K562 (cell line): ENCODE data around the gene NDST1. TPM values are rescaled to one million over a fixed set of nuclear protein-coding genes. Genes with fewer than 3 reads are reported as not detected.
A peak's percentile ranks its signal among the peaks of the same experiment; 100 is the strongest.

Experiments used
- BACH1 ChIP-seq: fragments of 200-800 bp; sonication (Bioruptor generic); IDR thresholded peaks from 2 replicates; pipeline ENCODE4 v1.6.1; 2016; ENCODE audit warnings: missing genetic modification characterization, missing compliant biosample characterization
- CCNT2 ChIP-seq: IDR thresholded peaks from 2 replicates; pipeline ENCODE4 v1.6.1; 2011; ENCODE audit warnings: borderline replicate concordance, low read depth, mild to moderate bottlenecking, moderate library complexity, mixed read lengths, low read length; ENCODE audit not compliant: insufficient read length; ENCODE audit errors: extremely low read depth
- CREM ChIP-seq: IDR thresholded peaks from 2 replicates; pipeline ENCODE4 v1.6.1; 2014; ENCODE audit warnings: antibody characterized with exemption, low read depth
- E2F8 ChIP-seq: fragments of 450-650 bp; IDR thresholded peaks from 2 replicates; pipeline ENCODE4 v1.7.1; 2018; ENCODE audit warnings: mild to moderate bottlenecking, low read depth; ENCODE audit not compliant: partially characterized antibody
- EP300 ChIP-seq: IDR thresholded peaks from 2 replicates; pipeline ENCODE4 v1.6.1; 2012; ENCODE audit warnings: low read length, improper control_type of control experiment
- FOXK2 ChIP-seq, 2 experiments: fragments of 450-650 bp; IDR thresholded peaks in 1 of 2; conservative IDR thresholded peaks in 1 of 2; 2 replicates each; pipeline ENCODE4 v1.6.1; 2016; ENCODE audit warnings: low read depth in 2 of 2, mild to moderate bottlenecking in 1 of 2
- GABPB1 ChIP-seq: sonication (generic); formaldehyde crosslinking; IDR thresholded peaks from 2 replicates; pipeline ENCODE4 v1.8.0; 2022; ENCODE audit warnings: mild to moderate bottlenecking, missing genetic modification reagents
- HDGF ChIP-seq: fragments of 450-650 bp; IDR thresholded peaks from 2 replicates; pipeline ENCODE4 v1.6.1; 2016
- HEY1 ChIP-seq: fragments of 250-450 bp; sonication (Bioruptor Pico); IDR thresholded peaks from 2 replicates; pipeline ENCODE4 v1.5.0; 2020; ENCODE audit warnings: mild to moderate bottlenecking, moderate library complexity, borderline replicate concordance
- KLF13 ChIP-seq: fragments of 450-650 bp; IDR thresholded peaks from 2 replicates; pipeline ENCODE4 v1.6.1; 2016; ENCODE audit warnings: missing genetic modification characterization, low read depth, mild to moderate bottlenecking, missing compliant biosample characterization, moderate library complexity, borderline replicate concordance
- L3MBTL2 ChIP-seq: fragments of 450-650 bp; IDR thresholded peaks from 2 replicates; pipeline ENCODE4 v1.6.1; 2016; ENCODE audit warnings: mild to moderate bottlenecking, moderate library complexity
- MAZ ChIP-seq, 2 experiments: fragments of 450-650 bp in 1 of 2; sonication (generic) in 1 of 2; formaldehyde crosslinking; IDR thresholded peaks in 1 of 2; conservative IDR thresholded peaks in 1 of 2; 2 replicates each; pipeline versions ENCODE4 v1.4.0 to v1.5.0; 2020; ENCODE audit warnings: mild to moderate bottlenecking in 1 of 2, missing genetic modification reagents in 1 of 2
- STAG1 ChIP-seq: sonication (generic); formaldehyde crosslinking; IDR thresholded peaks from 2 replicates; pipeline ENCODE4 v1.5.0; 2020; ENCODE audit warnings: missing genetic modification reagents, borderline replicate concordance
- TCF3 ChIP-seq: sonication (generic); formaldehyde crosslinking; IDR thresholded peaks from 2 replicates; pipeline ENCODE4 v1.4.0; 2020; ENCODE audit warnings: mild to moderate bottlenecking, missing genetic modification reagents
- ZBED1 ChIP-seq: IDR thresholded peaks from 2 replicates; pipeline ENCODE4 v1.6.1; 2014
- ZBTB2 ChIP-seq: fragments of 450-650 bp; IDR thresholded peaks from 2 replicates; pipeline ENCODE4 v1.6.1; 2016; ENCODE audit warnings: antibody characterized with exemption
- ZNF174 ChIP-seq: fragments of 250-450 bp; sonication (Bioruptor Pico); IDR thresholded peaks from 2 replicates; pipeline ENCODE4 v1.4.0; 2020; ENCODE audit warnings: mild to moderate bottlenecking
- ZNF77 ChIP-seq: fragments of 250-450 bp; sonication (Bioruptor Pico); IDR thresholded peaks from 2 replicates; pipeline ENCODE4 v1.5.0; 2020
- ZSCAN29 ChIP-seq: fragments of 450-650 bp; IDR thresholded peaks from 2 replicates; pipeline ENCODE4 v1.6.1; 2017
- polyA plus RNA-seq, 8 experiments: library from polyadenylated mRNA; depleted of rRNA in 4 of 8; stranded (reverse) in 5 of 8; unstranded in 3 of 8; fragments of >200 nt; fragmentation: Nextera tagmentation in 2 of 8; fragmentation: Illumina TruSeq in 1 of 8; extraction: Ambion mirVana in 2 of 8; extraction: Trizol in 1 of 8; gene quantifications; 2 replicates each; pipeline versions ENCODE4 v1.2.1 to v1.2.3, GENCODE V29; 2011 to 2014; ENCODE audit warnings: inconsistent platforms in 1 of 8, missing spikeins in 1 of 8
- total RNA-seq, 7 experiments: library from RNA; depleted of rRNA in 6 of 7; stranded (reverse); fragments of >200 nt in 6 of 7; fragmentation: Illumina TruSeq in 2 of 7; extraction: Trizol in 2 of 7; gene quantifications; 2 replicates each; pipeline versions ENCODE4 v1.2.1 to v1.2.3, GENCODE V29; 2011 to 2021; ENCODE audit warnings: low replicate concordance in 1 of 7
- TF ChIP-seq, protein P1 (sequence below): fragments of 150-350 bp; IDR thresholded peaks from 2 replicates; pipeline ENCODE4 v1.6.1; 2014; ENCODE audit warnings: low read depth, mild to moderate bottlenecking, low read length, borderline replicate concordance
- TF ChIP-seq, protein P2 (sequence below): sonication (generic); formaldehyde crosslinking; IDR thresholded peaks from 2 replicates; pipeline ENCODE4 v1.8.0; 2022; ENCODE audit warnings: missing genetic modification reagents, mild to moderate bottlenecking, moderate library complexity, borderline replicate concordance

NDST1 gene
- total and polyA plus RNA-seq, 9 of the 15 experiments (the other 6 are each of a cell fraction or from before 2014, with no cell fraction given), result 0.38 to 47.9 (median 9.9) TPM

- TF ChIP-seq ZBTB2, result peak; percentile 50; the same call in 1 of the 2 replicates
- TF ChIP-seq E2F8, result no peak
- no peak for TF ChIP-seq ZBED1
- peak; percentile 85 for TF ChIP-seq EP300
- TF ChIP-seq KLF13 (tag), result no peak
- TF ChIP-seq, protein P1, sequence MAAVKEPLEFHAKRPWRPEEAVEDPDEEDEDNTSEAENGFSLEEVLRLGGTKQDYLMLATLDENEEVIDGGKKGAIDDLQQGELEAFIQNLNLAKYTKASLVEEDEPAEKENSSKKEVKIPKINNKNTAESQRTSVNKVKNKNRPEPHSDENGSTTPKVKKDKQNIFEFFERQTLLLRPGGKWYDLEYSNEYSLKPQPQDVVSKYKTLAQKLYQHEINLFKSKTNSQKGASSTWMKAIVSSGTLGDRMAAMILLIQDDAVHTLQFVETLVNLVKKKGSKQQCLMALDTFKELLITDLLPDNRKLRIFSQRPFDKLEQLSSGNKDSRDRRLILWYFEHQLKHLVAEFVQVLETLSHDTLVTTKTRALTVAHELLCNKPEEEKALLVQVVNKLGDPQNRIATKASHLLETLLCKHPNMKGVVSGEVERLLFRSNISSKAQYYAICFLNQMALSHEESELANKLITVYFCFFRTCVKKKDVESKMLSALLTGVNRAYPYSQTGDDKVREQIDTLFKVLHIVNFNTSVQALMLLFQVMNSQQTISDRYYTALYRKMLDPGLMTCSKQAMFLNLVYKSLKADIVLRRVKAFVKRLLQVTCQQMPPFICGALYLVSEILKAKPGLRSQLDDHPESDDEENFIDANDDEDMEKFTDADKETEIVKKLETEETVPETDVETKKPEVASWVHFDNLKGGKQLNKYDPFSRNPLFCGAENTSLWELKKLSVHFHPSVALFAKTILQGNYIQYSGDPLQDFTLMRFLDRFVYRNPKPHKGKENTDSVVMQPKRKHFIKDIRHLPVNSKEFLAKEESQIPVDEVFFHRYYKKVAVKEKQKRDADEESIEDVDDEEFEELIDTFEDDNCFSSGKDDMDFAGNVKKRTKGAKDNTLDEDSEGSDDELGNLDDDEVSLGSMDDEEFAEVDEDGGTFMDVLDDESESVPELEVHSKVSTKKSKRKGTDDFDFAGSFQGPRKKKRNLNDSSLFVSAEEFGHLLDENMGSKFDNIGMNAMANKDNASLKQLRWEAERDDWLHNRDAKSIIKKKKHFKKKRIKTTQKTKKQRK, result no peak
- no peak for TF ChIP-seq HEY1
- peak; percentile 49; the same call in 1 of the 2 replicates for TF ChIP-seq HDGF
- peak; percentile 26 for TF ChIP-seq CCNT2
- TF ChIP-seq, protein P2, sequence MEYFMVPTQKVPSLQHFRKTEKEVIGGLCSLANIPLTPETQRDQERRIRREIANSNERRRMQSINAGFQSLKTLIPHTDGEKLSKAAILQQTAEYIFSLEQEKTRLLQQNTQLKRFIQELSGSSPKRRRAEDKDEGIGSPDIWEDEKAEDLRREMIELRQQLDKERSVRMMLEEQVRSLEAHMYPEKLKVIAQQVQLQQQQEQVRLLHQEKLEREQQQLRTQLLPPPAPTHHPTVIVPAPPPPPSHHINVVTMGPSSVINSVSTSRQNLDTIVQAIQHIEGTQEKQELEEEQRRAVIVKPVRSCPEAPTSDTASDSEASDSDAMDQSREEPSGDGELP (CRISPR knock-in tag), result peak; percentile 98
- peak; percentile 88 for TF ChIP-seq L3MBTL2
- TF ChIP-seq CREM, result peak; percentile 87
- no peak for TF ChIP-seq STAG1 (CRISPR knock-in tag)
- TF ChIP-seq ZNF174 (CRISPR knock-in tag), result no peak
- peak; percentile 54; a peak in 1 of 4 replicates for TF ChIP-seq MAZ (CRISPR knock-in tag; conservative IDR thresholded peaks at IDR 0.05 in 1 of 2, IDR thresholded peaks at IDR 0.05 in 1 of 2)
- no peak for TF ChIP-seq ZNF77
- no peak for TF ChIP-seq FOXK2 (conservative IDR thresholded peaks at IDR 0.05 in 1 of 2, IDR thresholded peaks at IDR 0.05 in 1 of 2; ENCODE audit: low read depth in 2 of 2)
- TF ChIP-seq TCF3, result peak; percentile 95
- peak; percentile 99 for TF ChIP-seq ZSCAN29
- TF ChIP-seq BACH1, result no peak
- peak; percentile 52 for TF ChIP-seq GABPB1 (CRISPR knock-in tag)
These were observed 8.4 kb upstream of the NDST1 start (continued) for GRCh38 chr5:150499437-150499956.
